Fibroblast of the conjunctiva (primary cell): ENCODE results near the gene FTHL17.

Experiments used
- DNase-seq: peaks from one replicate; pipeline ENCODE4 v3.0.0-alpha.2; 2010; ENCODE audit warnings: low read depth

The FTHL17 gene

GRCh38 chrX:31038575-31039326 is 33.1 kb downstream of the FTHL17 start:
- DNase-seq, result peak; percentile 12

- peak; percentile 9 for DNase-seq
Measured at GRCh38 chrX:31036895-31037294, 34.9 kb downstream of the FTHL17 start.

GRCh38 chrX:31027351-31027750 is 44.5 kb downstream of the FTHL17 start:
- no peak for DNase-seq

GRCh38 chrX:31024866-31025265 is 47.0 kb downstream of the FTHL17 start:
- DNase-seq, result no peak

GRCh38 chrX:31021537-31021936 is 50.3 kb downstream of the FTHL17 start:
- DNase-seq, result no peak
